OCI-M1 (cell line): ENCODE results near the gene SCG3.
A peak's percentile ranks its signal among the peaks of the same experiment; 100 is the strongest.
"Not testable (repeated sequence)": the region's sequence is repeated elsewhere in the genome, so short reads cannot be mapped to it uniquely, and the experiment has no call there.

Experiments used
- DNase-seq: peaks from one replicate; lab custom pipeline; 2025; lab: John Stamatoyannopoulos, UW

SCG3 gene

GRCh38 chr15:51681303-51681963, at the start of gene SCG3:
Gene SCG3 (plus strand): TSS chr15:51681503. CDS start chr15:51681756, 253 bp downstream.
- DNase-seq = no peak

- DNase-seq = peak; percentile 91
These were observed 46.6 kb upstream of the SCG3 start for GRCh38 chr15:51634591-51635198.

- DNase-seq = no peak
These were observed 39.7 kb upstream of the SCG3 start for GRCh38 chr15:51641490-51642130.

GRCh38 chr15:51642696-51643095, 38.6 kb upstream of the SCG3 start:
- DNase-seq = no peak

- peak; percentile 97 for DNase-seq
These were observed 34.2 kb upstream of the SCG3 start for GRCh38 chr15:51647128-51647562.

GRCh38 chr15:51648101-51648500, 33.2 kb upstream of the SCG3 start:
- DNase-seq = not testable (repeated sequence)

- DNase-seq = not testable (repeated sequence)
These were observed 32.7 kb upstream of the SCG3 start for GRCh38 chr15:51648643-51649042.

GRCh38 chr15:51649659-51650521, 31.4 kb upstream of the SCG3 start:
- peak; percentile 89 for DNase-seq

GRCh38 chr15:51652084-51652668, 29.1 kb upstream of the SCG3 start:
- peak; percentile 87 for DNase-seq

- not testable (repeated sequence) for DNase-seq
These were observed 25.8 kb upstream of the SCG3 start for GRCh38 chr15:51655401-51656057.

GRCh38 chr15:51658664-51659063, 22.6 kb upstream of the SCG3 start:
- DNase-seq = peak; percentile 56

GRCh38 chr15:51661072-51661471, 20.2 kb upstream of the SCG3 start:
- no peak for DNase-seq

GRCh38 chr15:51667478-51667877, 13.8 kb upstream of the SCG3 start:
- no peak for DNase-seq

GRCh38 chr15:51668446-51668845, 12.9 kb upstream of the SCG3 start:
- DNase-seq = no peak

- DNase-seq = no peak
These were observed 11.9 kb upstream of the SCG3 start for GRCh38 chr15:51669381-51669780.

GRCh38 chr15:51672155-51672687, 9.1 kb upstream of the SCG3 start:
- peak; percentile 71 for DNase-seq

- DNase-seq = peak; percentile 31
These were observed 8.1 kb upstream of the SCG3 start for GRCh38 chr15:51672913-51673857.

- DNase-seq = no peak
These were observed 6.1 kb upstream of the SCG3 start for GRCh38 chr15:51675234-51675633.

- DNase-seq = no peak
These were observed 4.3 kb upstream of the SCG3 start for GRCh38 chr15:51677021-51677420.

- DNase-seq = no peak
These were observed 3.9 kb upstream of the SCG3 start for GRCh38 chr15:51677452-51677851.
